VCaP (cell line): ENCODE results near the gene SRR.
"Not testable (repeated sequence)": the region's sequence is repeated elsewhere in the genome, so short reads cannot be mapped to it uniquely, and the experiment has no call there.

Experiments used
- H3K27ac ChIP-seq: fragments of 450-650 bp; 2 replicates; pipeline ENCODE4 v1.5.1; 2017
- TF ChIP-seq, protein P1 (sequence below): fragments of 450-650 bp; conservative IDR thresholded peaks from 2 replicates; pipeline ENCODE4 v1.5.1; 2017; ENCODE audit warnings: mild to moderate bottlenecking, moderate library complexity

SRR gene

GRCh38 chr17:2299136-2299535, 4.6 kb upstream of the SRR start:
- TF ChIP-seq, protein P1, sequence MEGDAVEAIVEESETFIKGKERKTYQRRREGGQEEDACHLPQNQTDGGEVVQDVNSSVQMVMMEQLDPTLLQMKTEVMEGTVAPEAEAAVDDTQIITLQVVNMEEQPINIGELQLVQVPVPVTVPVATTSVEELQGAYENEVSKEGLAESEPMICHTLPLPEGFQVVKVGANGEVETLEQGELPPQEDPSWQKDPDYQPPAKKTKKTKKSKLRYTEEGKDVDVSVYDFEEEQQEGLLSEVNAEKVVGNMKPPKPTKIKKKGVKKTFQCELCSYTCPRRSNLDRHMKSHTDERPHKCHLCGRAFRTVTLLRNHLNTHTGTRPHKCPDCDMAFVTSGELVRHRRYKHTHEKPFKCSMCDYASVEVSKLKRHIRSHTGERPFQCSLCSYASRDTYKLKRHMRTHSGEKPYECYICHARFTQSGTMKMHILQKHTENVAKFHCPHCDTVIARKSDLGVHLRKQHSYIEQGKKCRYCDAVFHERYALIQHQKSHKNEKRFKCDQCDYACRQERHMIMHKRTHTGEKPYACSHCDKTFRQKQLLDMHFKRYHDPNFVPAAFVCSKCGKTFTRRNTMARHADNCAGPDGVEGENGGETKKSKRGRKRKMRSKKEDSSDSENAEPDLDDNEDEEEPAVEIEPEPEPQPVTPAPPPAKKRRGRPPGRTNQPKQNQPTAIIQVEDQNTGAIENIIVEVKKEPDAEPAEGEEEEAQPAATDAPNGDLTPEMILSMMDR = no peak
- no peak overlapping the region for H3K27ac ChIP-seq

- TF ChIP-seq, protein P1 = no peak
Measured at GRCh38 chr17:2299756-2300155, 4.0 kb upstream of the SRR start.

GRCh38 chr17:2302778-2303203, 959 bp upstream of the SRR start:
- TF ChIP-seq, protein P1 = no peak
- peak overlapping the region; percentile 90 for H3K27ac ChIP-seq

More at GRCh38 chr17:2299756-2300155, 4.0 kb upstream of the SRR start:
- H3K27ac ChIP-seq = no peak overlapping the region

DNA sequence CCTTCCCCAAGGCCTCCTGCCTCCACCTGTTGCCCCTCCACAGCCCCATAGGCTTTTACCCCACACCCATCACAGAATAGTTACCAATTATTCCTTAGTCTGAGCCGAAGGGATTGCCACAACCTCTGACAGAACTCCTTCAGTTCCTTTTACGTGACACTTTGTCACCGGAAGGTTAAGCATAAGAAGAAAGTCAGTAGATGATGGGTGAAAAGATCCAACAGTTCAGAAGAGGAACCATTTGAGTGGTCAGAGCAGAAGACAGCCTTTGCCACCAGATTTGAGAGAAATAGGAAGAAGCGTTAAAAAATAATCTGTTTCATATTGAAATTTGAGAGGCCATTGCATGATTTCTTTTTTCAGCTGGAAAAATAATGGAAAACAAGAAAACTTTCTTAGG, 1.2 kb downstream of the SRR start:
- TF ChIP-seq, protein P1 = no peak
- no peak overlapping the region for H3K27ac ChIP-seq

DNA sequence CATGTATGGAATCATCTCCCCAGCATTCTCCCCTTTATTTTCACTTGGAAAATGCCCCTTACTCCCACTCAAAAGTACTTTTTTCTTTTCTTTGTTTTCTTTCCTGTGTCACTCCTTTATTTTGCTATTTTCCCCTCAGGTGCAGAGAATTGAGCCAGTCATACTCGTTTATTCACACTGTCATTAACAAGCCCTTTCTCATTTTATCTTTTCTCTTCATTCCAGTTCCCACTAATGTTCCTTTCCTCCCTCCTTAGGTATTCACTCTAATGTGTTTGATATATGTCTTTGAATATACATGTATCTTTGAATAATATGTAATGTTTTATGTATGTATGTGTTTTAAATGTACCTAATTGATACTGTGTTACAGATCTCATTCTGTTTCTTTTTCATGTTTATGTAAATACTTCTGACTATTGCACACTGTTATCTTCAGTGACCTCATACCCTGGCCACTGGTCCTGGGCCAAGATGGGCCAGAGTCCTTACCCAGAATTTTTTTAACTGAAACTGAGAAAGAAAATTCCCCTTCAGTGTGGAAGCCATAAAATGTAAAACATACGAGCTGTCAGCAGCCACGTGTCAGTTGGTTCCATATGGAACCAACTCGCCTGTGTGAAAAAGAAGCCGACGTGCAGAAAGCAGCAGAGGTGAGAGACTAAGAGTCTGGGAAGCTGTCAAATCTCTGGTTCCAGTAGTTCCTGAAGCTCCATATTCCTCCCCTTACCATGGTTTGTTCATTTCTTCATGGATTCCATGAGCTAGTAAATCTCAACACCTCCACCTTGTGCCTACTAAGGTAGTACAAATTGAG, 5.8 kb downstream of the SRR start:
- H3K27ac ChIP-seq = no peak overlapping the region
- TF ChIP-seq, protein P1 = no peak

- TF ChIP-seq, protein P1 = no peak
- H3K27ac ChIP-seq = no peak overlapping the region
Measured at GRCh38 chr17:2312736-2313135, 9.0 kb downstream of the SRR start.

DNA sequence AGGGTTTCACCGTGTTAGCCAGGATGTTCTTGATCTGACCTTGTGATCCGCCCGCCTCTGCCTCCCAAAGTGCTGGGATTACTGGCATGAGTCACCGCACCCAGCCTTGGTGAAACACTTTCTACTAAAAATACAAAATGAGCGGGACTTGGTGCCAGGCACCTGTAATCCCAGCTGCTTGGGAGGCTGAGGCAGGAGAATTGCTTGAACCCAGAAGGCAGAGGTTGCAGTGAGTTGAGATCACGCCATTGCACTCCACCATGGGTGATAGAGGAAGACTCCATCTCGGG, 13.1 kb downstream of the SRR start:
- H3K27ac ChIP-seq = not testable (repeated sequence)

- TF ChIP-seq, protein P1 = no peak
- no peak overlapping the region for H3K27ac ChIP-seq
Measured at GRCh38 chr17:2317796-2318195, 14.0 kb downstream of the SRR start.
